ENCODE results near the gene PITPNC1. TPM values are rescaled to one million over a fixed set of nuclear protein-coding genes. Genes with fewer than 3 reads are reported as not detected.
"Not testable (repeated sequence)": the region's sequence is repeated elsewhere in the genome, so short reads cannot be mapped to it uniquely, and the experiment has no call there.

PITPNC1 gene
- total RNA-seq, 1 experiment from 2014 or later: 37.5 TPM

- no peak overlapping the region for H3K56ac ChIP-seq (ENCODE audit: insufficient read length, low read depth, low read length)
- peaks cover 10% of the 10 kb centered on the region; the same call in 1 of the 2 replicates for H3K79me2 ChIP-seq (ENCODE audit: insufficient read depth, low read length)
- no peak overlapping the region for H2BK20ac ChIP-seq (ENCODE audit: low read depth, low read length, poor library complexity, severe bottlenecking)
- H3K23ac ChIP-seq (ENCODE audit: insufficient read length, low read depth, low read length): no peak overlapping the region
- no peak overlapping the region for H3K4me2 ChIP-seq (ENCODE audit: insufficient read depth, insufficient read length, low read length)
- Mint-ChIP-seq H3K4me1 (peaks cover 23 to 28% of the 10 kb centered on the region in 2 experiments), H3K4me3 (no peak overlapping the region), H3K9me3 (peaks cover under 1 to 1% of the 10 kb centered on the region in 2 experiments; a peak in 2 of 5 replicates), H3K27ac (no peak overlapping the region), H3K27me3 (ENCODE audit: low read depth) (no peaks in the 10 kb centered on the region), H3K36me3 (ENCODE audit: insufficient read depth in 1 of 3, low read depth in 3 of 3) (peaks cover 0 to 4% (median under 1%) of the 10 kb centered on the region in 3 experiments)
- no peak overlapping the region for H2AK5ac ChIP-seq (ENCODE audit: insufficient read length, low read length)
- no peaks in the 10 kb centered on the region for H3K23me2 ChIP-seq (ENCODE audit: insufficient read length, low read depth, low read length, poor library complexity, severe bottlenecking)
- H2BK120ac ChIP-seq (ENCODE audit: low read depth, low read length, poor library complexity, severe bottlenecking): no peak overlapping the region
- H3K27ac ChIP-seq (ENCODE audit: insufficient read length, low read depth, low read length): no peak overlapping the region
- peaks cover 5% of the 10 kb centered on the region for H3K79me1 ChIP-seq (ENCODE audit: insufficient read depth, low read depth, low read length, poor library complexity, severe bottlenecking)
- H4K8ac ChIP-seq (replicated peaks; ENCODE audit: insufficient read length, low read depth, low read length): no peak overlapping the region
- no peak overlapping the region for H2BK5ac ChIP-seq (ENCODE audit: insufficient read length, low read length)
- no peak for DNase-seq
- H3K9me3 ChIP-seq (ENCODE audit: control insufficient read depth, low read depth, low read length): no peaks in the 10 kb centered on the region
- H3K4me1 ChIP-seq (ENCODE audit: insufficient read depth, low read length): peaks cover 5% of the 10 kb centered on the region; the same call in 1 of the 2 replicates
- no peak overlapping the region for H3K18ac ChIP-seq (ENCODE audit: insufficient read length, low read depth, low read length)
- no peak overlapping the region for H3T11ph ChIP-seq (ENCODE audit: low read length)
- H3K4ac ChIP-seq (ENCODE audit: low read depth, low read length): no peak overlapping the region
- no peak overlapping the region for H3K14ac ChIP-seq (ENCODE audit: insufficient read depth, low read length)
- H2BK15ac ChIP-seq (ENCODE audit: low read depth, low read length): no peak overlapping the region
- no peak overlapping the region for H3K9ac ChIP-seq (ENCODE audit: extremely low read depth, insufficient read length, low read length)
- WGBS (ENCODE audit: extremely low coverage, insufficient read length, low lambda C conversion rate): no CpG with 5 or more reads among the region's 6 CpGs
- no peak overlapping the region for H2BK12ac ChIP-seq (ENCODE audit: insufficient read length, low read depth, low read length)
- no peaks in the 10 kb centered on the region for H4K20me1 ChIP-seq (ENCODE audit: control insufficient read depth, insufficient read depth, insufficient read length)
- H4K5ac ChIP-seq (ENCODE audit: insufficient read length, low read depth, low read length): no peak overlapping the region
- H3K27me3 ChIP-seq (ENCODE audit: insufficient read depth, low read length): no peaks in the 10 kb centered on the region
- no peak overlapping the region for H4K91ac ChIP-seq (ENCODE audit: insufficient read length, low read depth, low read length)
- TF ChIP-seq CTCF (conservative IDR thresholded peaks at IDR 0.05): no peak
- no peak overlapping the region for H2AFZ ChIP-seq (ENCODE audit: low read length)
These were observed 26.4 kb downstream of the PITPNC1 start for GRCh38 chr17:67403483-67403882.

GRCh38 chr17:67408455-67408830, 31.4 kb downstream of the PITPNC1 start:
- not testable (repeated sequence) for H3K4me1 Mint-ChIP-seq, DNase-seq
- no CpG with 5 or more reads among the region's 3 CpGs for WGBS (ENCODE audit: extremely low coverage, insufficient read length, low lambda C conversion rate)

More at GRCh38 chr17:67408455-67408830, 31.4 kb downstream of the PITPNC1 start:
- Mint-ChIP-seq H3K27ac (peak overlapping the region in 2 of 3 experiments; percentile 19 to 21; a peak in 1 of 7 replicates), H3K36me3 (ENCODE audit: insufficient read depth in 1 of 3, low read depth in 3 of 3) (peaks cover 3 to 10% (median 6%) of the 10 kb centered on the region in 3 experiments)
- H2BK12ac ChIP-seq (ENCODE audit: insufficient read length, low read depth, low read length); H3K9me3 ChIP-seq (ENCODE audit: control insufficient read depth, low read depth, low read length); H4K8ac ChIP-seq (replicated peaks; ENCODE audit: insufficient read length, low read depth, low read length); H2AK5ac ChIP-seq (ENCODE audit: insufficient read length, low read length); H2BK120ac ChIP-seq (ENCODE audit: low read depth, low read length, poor library complexity, severe bottlenecking); H3K27ac ChIP-seq (ENCODE audit: insufficient read length, low read depth, low read length); H3K4me1 ChIP-seq (ENCODE audit: insufficient read depth, low read length); H2AFZ ChIP-seq (ENCODE audit: low read length); H3K4me2 ChIP-seq (ENCODE audit: insufficient read depth, insufficient read length, low read length); H3K79me2 ChIP-seq (ENCODE audit: insufficient read depth, low read length); H2BK20ac ChIP-seq (ENCODE audit: low read depth, low read length, poor library complexity, severe bottlenecking); H3K79me1 ChIP-seq (ENCODE audit: insufficient read depth, low read depth, low read length, poor library complexity, severe bottlenecking); H3K14ac ChIP-seq (ENCODE audit: insufficient read depth, low read length); H3T11ph ChIP-seq (ENCODE audit: low read length); H3K27me3 Mint-ChIP-seq (ENCODE audit: low read depth); H3K23me2 ChIP-seq (ENCODE audit: insufficient read length, low read depth, low read length, poor library complexity, severe bottlenecking); H3K9me3 Mint-ChIP-seq; H3K56ac ChIP-seq (ENCODE audit: insufficient read length, low read depth, low read length); H2BK15ac ChIP-seq (ENCODE audit: low read depth, low read length); H3K23ac ChIP-seq (ENCODE audit: insufficient read length, low read depth, low read length); H4K5ac ChIP-seq (ENCODE audit: insufficient read length, low read depth, low read length); H3K9ac ChIP-seq (ENCODE audit: extremely low read depth, insufficient read length, low read length); H4K91ac ChIP-seq (ENCODE audit: insufficient read length, low read depth, low read length); H3K4me3 Mint-ChIP-seq; H3K18ac ChIP-seq (ENCODE audit: insufficient read length, low read depth, low read length); H3K4ac ChIP-seq (ENCODE audit: low read depth, low read length); H3K27me3 ChIP-seq (ENCODE audit: insufficient read depth, low read length); H2BK5ac ChIP-seq (ENCODE audit: insufficient read length, low read length); H4K20me1 ChIP-seq (ENCODE audit: control insufficient read depth, insufficient read depth, insufficient read length): not testable (repeated sequence)

All from H9 (cell line).